ENCODE data around the gene ABR. TPM values are rescaled to one million over a fixed set of nuclear protein-coding genes. Genes with fewer than 3 reads are reported as not detected.

Gene ABR
- total RNA-seq, 1 donor: 112 TPM

DNA sequence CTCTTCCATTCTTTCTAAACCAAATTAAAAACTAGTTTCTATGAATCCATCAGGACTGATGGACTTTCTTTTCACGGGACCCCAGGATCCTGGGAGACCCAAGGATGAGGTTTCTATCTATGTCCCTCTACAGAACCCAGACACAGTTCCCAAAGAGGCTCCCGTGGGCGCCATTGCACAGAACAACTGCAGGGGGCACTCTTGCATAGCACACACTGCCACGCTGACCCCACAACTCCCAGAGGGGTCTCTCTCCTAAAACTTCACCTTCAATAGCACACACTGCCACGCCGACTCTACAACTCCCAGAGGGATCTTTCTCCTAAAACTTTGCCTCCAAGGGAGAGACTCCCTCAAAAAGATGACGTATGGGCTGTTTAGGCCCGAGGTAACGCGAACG lies 9.0 kb downstream of the ABR start:
- Histone ChIP-seq H3K4me1 (ENCODE audit: insufficient read depth, low read length) (no peaks in the 10 kb centered on the region), H3K4me3 (ENCODE audit: low read length) (no peak overlapping the region), H3K27me3 (ENCODE audit: insufficient read depth, low read length) (no peaks in the 10 kb centered on the region), H3K9me3 (ENCODE audit: low read depth, low read length) (no peaks in the 10 kb centered on the region)

- Histone ChIP-seq H3K9me3 (ENCODE audit: low read depth, low read length) (no peaks in the 10 kb centered on the region), H3K4me1 (ENCODE audit: insufficient read depth, low read length) (no peaks in the 10 kb centered on the region), H3K27me3 (ENCODE audit: insufficient read depth, low read length) (no peaks in the 10 kb centered on the region), H3K4me3 (ENCODE audit: low read length) (no peak overlapping the region)
These were observed 9.9 kb downstream of the ABR start for GRCh38 chr17:1169929-1170312.

DNA sequence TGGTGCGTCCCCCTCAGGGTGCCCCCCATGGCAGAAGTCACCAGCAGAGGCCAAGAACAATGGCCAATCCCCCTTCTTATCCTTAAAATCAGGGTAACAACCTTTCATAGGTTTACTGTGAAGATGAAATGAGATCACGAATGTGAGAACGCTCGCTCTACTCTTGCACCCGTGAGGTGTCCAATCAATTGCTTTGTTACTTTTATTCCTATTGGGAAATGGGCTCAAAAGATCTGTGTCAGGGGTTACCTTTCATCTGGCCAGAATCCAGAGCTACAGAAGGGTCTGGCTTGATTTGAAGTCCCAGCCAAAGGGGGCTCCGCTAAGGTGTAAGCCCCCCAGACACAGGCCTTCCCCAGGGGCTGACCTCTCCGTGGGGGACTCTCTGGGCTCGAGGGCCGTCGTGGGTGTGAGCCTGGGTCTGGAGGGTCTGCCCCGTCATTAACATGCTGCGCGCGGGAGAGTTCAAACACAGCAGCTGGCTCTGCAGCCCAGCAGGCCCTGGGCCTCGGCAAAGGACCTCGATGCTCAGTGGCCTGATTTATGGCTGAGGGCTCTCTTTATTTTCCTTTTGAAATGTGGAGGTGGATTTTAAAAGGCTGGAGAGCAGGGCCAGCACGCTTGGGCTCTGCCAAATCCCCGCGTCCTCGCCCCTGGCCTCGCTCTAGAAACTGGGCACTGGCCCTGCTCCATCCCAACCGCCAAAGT lies 10.4 kb downstream of the ABR start:
- Histone ChIP-seq H3K4me1 (ENCODE audit: insufficient read depth, low read length) (no peaks in the 10 kb centered on the region), H3K27me3 (ENCODE audit: insufficient read depth, low read length) (no peaks in the 10 kb centered on the region), H3K9me3 (ENCODE audit: low read depth, low read length) (no peaks in the 10 kb centered on the region), H3K4me3 (ENCODE audit: low read length) (no peak overlapping the region)

GRCh38 chr17:1168533-1169220 lies 11.1 kb downstream of the ABR start:
- Histone ChIP-seq H3K27me3 (ENCODE audit: insufficient read depth, low read length) (no peaks in the 10 kb centered on the region), H3K4me3 (ENCODE audit: low read length) (no peak overlapping the region), H3K4me1 (ENCODE audit: insufficient read depth, low read length) (no peaks in the 10 kb centered on the region), H3K9me3 (ENCODE audit: low read depth, low read length) (no peaks in the 10 kb centered on the region)

DNA sequence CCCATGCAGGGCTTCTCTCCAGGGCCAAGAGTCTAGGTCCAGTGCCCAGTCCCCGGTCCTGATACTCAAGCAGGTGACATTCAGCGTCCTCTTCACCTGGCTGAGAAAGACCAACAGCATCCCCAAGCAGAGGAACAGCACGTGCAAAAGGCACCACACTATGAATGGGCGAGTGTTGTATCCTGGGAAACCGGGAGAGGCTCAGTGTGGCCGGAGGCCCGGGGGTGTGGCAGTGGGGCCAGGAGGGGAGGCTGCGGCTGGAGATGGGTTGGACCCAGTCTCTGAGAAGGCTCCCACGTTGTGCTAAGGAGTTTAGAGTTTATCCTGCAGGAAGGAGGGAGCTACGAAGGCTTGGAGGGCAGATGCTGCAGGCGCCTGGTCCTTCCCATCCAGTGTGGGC lies 13.5 kb downstream of the ABR start:
- Histone ChIP-seq H3K9me3 (ENCODE audit: low read depth, low read length) (no peaks in the 10 kb centered on the region), H3K4me1 (ENCODE audit: insufficient read depth, low read length) (no peaks in the 10 kb centered on the region), H3K27me3 (ENCODE audit: insufficient read depth, low read length) (no peaks in the 10 kb centered on the region), H3K4me3 (ENCODE audit: low read length) (no peak overlapping the region)

DNA sequence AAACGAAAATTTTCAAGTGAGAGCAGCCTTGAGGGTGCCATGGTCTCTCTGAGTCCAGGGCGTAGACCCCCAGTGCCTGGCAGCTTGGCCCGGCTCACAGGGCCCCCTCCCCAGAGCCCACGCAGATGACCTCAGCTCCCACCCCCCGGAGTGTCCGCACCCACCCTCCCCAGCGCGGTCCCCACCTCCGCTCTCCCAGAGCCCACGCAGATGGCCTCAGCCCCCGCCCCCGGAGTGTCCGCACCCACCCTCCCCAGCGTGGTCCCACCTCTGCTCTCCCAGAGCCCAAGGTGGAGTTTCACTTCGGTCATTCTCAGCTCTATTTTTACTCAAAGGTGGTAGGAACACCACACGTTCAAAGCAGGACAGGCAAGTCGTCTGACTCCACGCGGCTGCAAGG lies 13.9 kb downstream of the ABR start:
- no peaks in the 10 kb centered on the region for H3K4me1 ChIP-seq (ENCODE audit: insufficient read depth, low read length)
- H3K27me3 ChIP-seq (ENCODE audit: insufficient read depth, low read length): no peaks in the 10 kb centered on the region
- no peak overlapping the region for H3K4me3 ChIP-seq (ENCODE audit: low read length)
- H3K9me3 ChIP-seq (ENCODE audit: low read depth, low read length): no peaks in the 10 kb centered on the region

- Histone ChIP-seq H3K27me3 (ENCODE audit: insufficient read depth, low read length) (no peaks in the 10 kb centered on the region), H3K9me3 (ENCODE audit: low read depth, low read length) (no peaks in the 10 kb centered on the region), H3K4me3 (ENCODE audit: low read length) (no peak overlapping the region), H3K4me1 (ENCODE audit: insufficient read depth, low read length) (no peaks in the 10 kb centered on the region)
These were observed 14.7 kb downstream of the ABR start for GRCh38 chr17:1164935-1165556.

GRCh38 chr17:1162116-1162855 lies 17.5 kb downstream of the ABR start:
- Histone ChIP-seq H3K9me3 (ENCODE audit: low read depth, low read length) (no peaks in the 10 kb centered on the region), H3K4me3 (ENCODE audit: low read length) (no peak overlapping the region), H3K4me1 (ENCODE audit: insufficient read depth, low read length) (no peaks in the 10 kb centered on the region), H3K27me3 (ENCODE audit: insufficient read depth, low read length) (no peaks in the 10 kb centered on the region)

DNA sequence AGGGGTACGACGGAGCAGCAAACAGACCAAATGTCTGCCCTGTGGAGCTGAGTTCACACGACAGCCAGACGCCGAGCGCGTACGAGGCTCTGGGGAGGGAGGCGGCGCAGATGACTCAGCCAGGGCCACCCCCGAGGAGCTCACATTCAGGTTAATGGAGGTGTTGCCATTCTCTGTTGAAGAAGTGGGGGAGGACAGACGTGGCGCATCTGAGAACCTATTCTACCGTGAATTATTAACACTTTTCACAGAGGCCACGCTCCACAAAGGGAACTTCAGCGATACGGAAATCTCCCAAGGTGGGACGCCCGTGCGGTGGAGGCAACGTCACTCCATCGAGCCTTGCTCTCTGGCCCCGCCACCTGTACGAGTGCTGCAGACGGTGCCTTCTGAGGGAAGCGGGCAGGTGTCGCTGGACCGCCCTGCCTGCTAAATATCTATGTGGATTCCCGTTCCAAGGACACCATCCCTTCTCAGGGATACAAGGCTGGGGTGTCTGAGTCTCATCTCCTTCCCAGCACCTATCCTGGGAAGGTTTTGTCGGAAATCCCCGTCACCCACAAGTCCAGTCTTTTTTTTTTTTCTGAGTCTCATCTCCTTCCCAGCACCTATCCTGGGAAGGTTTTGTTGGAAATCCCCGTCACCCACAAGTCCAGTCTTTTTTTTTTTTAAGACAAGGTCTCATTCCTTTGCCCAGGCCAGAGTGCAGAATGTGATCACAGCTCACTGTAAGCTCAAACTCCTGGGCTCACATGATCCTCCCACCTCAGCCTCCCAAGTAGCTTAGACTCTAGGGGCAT lies 19.0 kb downstream of the ABR start:
- no peak overlapping the region for H3K4me3 ChIP-seq (ENCODE audit: low read length)
- no peaks in the 10 kb centered on the region for H3K4me1 ChIP-seq (ENCODE audit: insufficient read depth, low read length)

GRCh38 chr17:1159431-1160180 lies 20.2 kb downstream of the ABR start:
- Histone ChIP-seq H3K27me3 (ENCODE audit: insufficient read depth, low read length) (no peaks in the 10 kb centered on the region), H3K4me3 (ENCODE audit: low read length) (no peak overlapping the region), H3K9me3 (ENCODE audit: low read depth, low read length) (no peaks in the 10 kb centered on the region), H3K4me1 (ENCODE audit: insufficient read depth, low read length) (no peaks in the 10 kb centered on the region)

More for the DNA sequence above, 19.0 kb downstream of the ABR start:
- H3K27me3 ChIP-seq (ENCODE audit: insufficient read depth, low read length): no peaks in the 10 kb centered on the region
- no peaks in the 10 kb centered on the region for H3K9me3 ChIP-seq (ENCODE audit: low read depth, low read length)

DNA sequence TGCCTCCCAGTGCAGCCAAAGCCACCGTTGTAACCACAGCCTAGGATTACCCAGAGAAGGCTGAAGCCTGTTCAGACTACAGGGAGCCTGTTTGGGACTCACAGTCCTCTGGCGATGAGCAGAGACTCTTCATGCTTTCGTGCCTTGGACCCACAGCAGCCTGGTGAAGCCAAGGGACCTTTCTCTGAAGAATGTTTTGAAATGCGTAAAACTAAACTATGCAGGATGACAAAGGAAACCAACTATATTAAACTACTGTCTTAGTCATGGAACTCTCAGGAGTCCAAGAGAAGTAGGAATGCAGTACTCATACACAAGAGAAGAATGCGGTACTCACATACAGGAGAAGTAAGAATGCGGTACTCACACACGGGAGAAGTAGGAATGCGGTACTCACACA lies 20.9 kb downstream of the ABR start:
- Histone ChIP-seq H3K27me3 (ENCODE audit: insufficient read depth, low read length) (no peaks in the 10 kb centered on the region), H3K4me3 (ENCODE audit: low read length) (no peak overlapping the region), H3K4me1 (ENCODE audit: insufficient read depth, low read length) (no peaks in the 10 kb centered on the region), H3K9me3 (ENCODE audit: low read depth, low read length) (no peaks in the 10 kb centered on the region)

DNA sequence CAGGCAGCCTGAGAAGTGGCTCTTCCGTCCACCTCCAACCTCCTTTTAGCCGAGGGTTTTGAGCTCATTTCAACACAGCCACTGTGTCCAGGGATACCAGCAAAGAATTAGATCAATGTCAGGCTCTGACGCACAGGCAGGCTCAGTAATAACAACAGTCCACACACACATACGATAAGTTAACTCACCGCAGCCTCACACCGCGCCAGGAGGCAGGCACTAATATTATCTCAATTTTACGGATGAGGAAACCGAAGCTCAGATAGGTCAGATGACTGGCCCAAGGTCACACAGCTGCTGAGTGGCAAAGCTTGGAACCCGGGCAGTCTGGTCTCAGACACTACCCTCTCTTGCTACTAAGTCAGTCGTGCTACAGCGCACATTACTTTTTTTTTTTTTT lies 22.9 kb downstream of the ABR start:
- Histone ChIP-seq H3K9me3 (ENCODE audit: low read depth, low read length) (no peaks in the 10 kb centered on the region), H3K4me1 (ENCODE audit: insufficient read depth, low read length) (no peaks in the 10 kb centered on the region), H3K27me3 (ENCODE audit: insufficient read depth, low read length) (no peaks in the 10 kb centered on the region), H3K4me3 (ENCODE audit: low read length) (no peak overlapping the region)

DNA sequence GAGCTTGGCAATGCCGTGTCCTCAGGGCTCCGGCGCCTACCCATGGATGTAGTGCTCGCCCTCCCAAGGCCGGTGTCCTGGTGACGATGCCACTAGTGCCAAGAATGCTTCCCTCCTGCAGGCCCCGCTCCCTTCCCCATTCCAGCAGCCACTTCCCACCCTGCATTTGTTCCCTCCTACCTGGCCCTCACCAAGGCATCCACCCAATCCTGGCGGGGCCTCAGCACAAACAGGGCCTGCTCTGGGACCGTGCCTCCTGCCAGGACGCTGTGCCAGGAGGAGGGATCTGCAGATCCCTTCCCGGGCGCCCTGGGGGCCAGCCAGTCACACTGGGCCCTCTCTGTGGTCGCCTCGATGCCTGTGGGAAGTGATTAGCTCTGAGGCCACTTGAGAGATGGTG lies 25.1 kb downstream of the ABR start:
- H3K9me3 ChIP-seq (ENCODE audit: low read depth, low read length): no peaks in the 10 kb centered on the region
- peaks cover 10% of the 10 kb centered on the region for H3K4me1 ChIP-seq (ENCODE audit: insufficient read depth, low read length)
- no peaks in the 10 kb centered on the region for H3K27me3 ChIP-seq (ENCODE audit: insufficient read depth, low read length)
- no peak overlapping the region for H3K4me3 ChIP-seq (ENCODE audit: low read length)
